ENCODE measurements around the gene SERPINB7. TPM values are rescaled to one million over a fixed set of nuclear protein-coding genes. Genes with fewer than 3 reads are reported as not detected.

The SERPINB7 gene
- polyA plus RNA-seq, 1 donor from 2014 or later = not detected

- TF ChIP-seq POLR2AphosphoS5 (IDR thresholded peaks at IDR 0.05) (no peak), TAF1 (IDR thresholded peaks at IDR 0.05; ENCODE audit: low read depth) (no peak), CTCF (IDR thresholded peaks at IDR 0.05; ENCODE audit: poor library complexity, severe bottlenecking) (no peak), SMC3 (conservative IDR thresholded peaks at IDR 0.05; ENCODE audit: poor library complexity) (no peak), EZH2 (IDR thresholded peaks at IDR 0.05; ENCODE audit: borderline replicate concordance, insufficient read depth, low read length, poor library complexity, severe bottlenecking) (no peak), RAD21 (conservative IDR thresholded peaks at IDR 0.05) (no peak), MXI1 (conservative IDR thresholded peaks at IDR 0.05; ENCODE audit: poor library complexity, severe bottlenecking) (no peak), REST (IDR thresholded peaks at IDR 0.05; ENCODE audit: borderline replicate concordance) (no peak), EP300 (conservative IDR thresholded peaks at IDR 0.05; ENCODE audit: poor library complexity, severe bottlenecking) (no peak)
- H3K9me2 ChIP-seq (ENCODE audit: insufficient read depth, low read length) = no peaks in the 10 kb centered on the region
- H3K4me3 ChIP-seq (ENCODE audit: low read length) = no peak overlapping the region
- H3K9me3 ChIP-seq (ENCODE audit: low read length) = no peaks in the 10 kb centered on the region
- H4K20me1 ChIP-seq (ENCODE audit: insufficient read depth) = no peaks in the 10 kb centered on the region
- no peak overlapping the region for H3K4me2 ChIP-seq (ENCODE audit: low read length)
- H3K9ac ChIP-seq (ENCODE audit: low read length) = no peak overlapping the region
- H3F3A ChIP-seq (ENCODE audit: insufficient read depth, low read length, poor library complexity, severe bottlenecking) = no peaks in the 10 kb centered on the region
- no peaks in the 10 kb centered on the region for H3K79me2 ChIP-seq (replicated peaks; ENCODE audit: insufficient read depth, low read length)
- H2AFZ ChIP-seq (ENCODE audit: low read depth, low read length) = no peak overlapping the region
- H3K36me3 ChIP-seq (ENCODE audit: insufficient read depth, low read length) = no peaks in the 10 kb centered on the region
- no peak overlapping the region for H3K27ac ChIP-seq (ENCODE audit: low read length)
- no peaks in the 10 kb centered on the region for H3K27me3 ChIP-seq (ENCODE audit: insufficient read depth, low read depth, low read length)
These were observed 9.4 kb upstream of the SERPINB7 start for GRCh38 chr18:63765837-63766236.

- Histone ChIP-seq H3K27me3 (ENCODE audit: insufficient read depth, low read depth, low read length) (no peaks in the 10 kb centered on the region), H3K9me2 (ENCODE audit: insufficient read depth, low read length) (no peaks in the 10 kb centered on the region), H2AFZ (ENCODE audit: low read depth, low read length) (no peak overlapping the region), H3K4me2 (ENCODE audit: low read length) (no peak overlapping the region), H3K36me3 (ENCODE audit: insufficient read depth, low read length) (no peaks in the 10 kb centered on the region), H3K9me3 (ENCODE audit: low read length) (no peaks in the 10 kb centered on the region), H3K4me3 (ENCODE audit: low read length) (no peak overlapping the region), H3K79me2 (replicated peaks; ENCODE audit: insufficient read depth, low read length) (no peaks in the 10 kb centered on the region), H3K27ac (ENCODE audit: low read length) (no peak overlapping the region), H4K20me1 (ENCODE audit: insufficient read depth) (no peaks in the 10 kb centered on the region), H3K9ac (ENCODE audit: low read length) (no peak overlapping the region), H3F3A (ENCODE audit: insufficient read depth, low read length, poor library complexity, severe bottlenecking) (no peaks in the 10 kb centered on the region)
- TF ChIP-seq EZH2 (IDR thresholded peaks at IDR 0.05; ENCODE audit: borderline replicate concordance, insufficient read depth, low read length, poor library complexity, severe bottlenecking) (no peak), EP300 (conservative IDR thresholded peaks at IDR 0.05; ENCODE audit: poor library complexity, severe bottlenecking) (no peak), RAD21 (conservative IDR thresholded peaks at IDR 0.05) (no peak), REST (IDR thresholded peaks at IDR 0.05; ENCODE audit: borderline replicate concordance) (no peak)
These were observed 1.7 kb upstream of the SERPINB7 start for GRCh38 chr18:63773551-63773950.
